GM12874 (cell line): ENCODE data around the gene CAPZB.

Source experiments
- CTCF ChIP-seq: IDR thresholded peaks from 2 replicates; pipeline ENCODE4 v1.5.1; 2011; ENCODE audit warnings: low read depth, mild to moderate bottlenecking, control low read depth, low read length, moderate library complexity; ENCODE audit not compliant: insufficient read depth

The CAPZB gene

GRCh38 chr1:19524791-19525190 lies 39.5 kb upstream of the CAPZB start:
- TF ChIP-seq CTCF = no peak

- no peak for TF ChIP-seq CTCF
These were observed 36.1 kb upstream of the CAPZB start for GRCh38 chr1:19521411-19521810.

- no peak for TF ChIP-seq CTCF
These were observed 31.7 kb upstream of the CAPZB start for GRCh38 chr1:19517017-19517416.

DNA sequence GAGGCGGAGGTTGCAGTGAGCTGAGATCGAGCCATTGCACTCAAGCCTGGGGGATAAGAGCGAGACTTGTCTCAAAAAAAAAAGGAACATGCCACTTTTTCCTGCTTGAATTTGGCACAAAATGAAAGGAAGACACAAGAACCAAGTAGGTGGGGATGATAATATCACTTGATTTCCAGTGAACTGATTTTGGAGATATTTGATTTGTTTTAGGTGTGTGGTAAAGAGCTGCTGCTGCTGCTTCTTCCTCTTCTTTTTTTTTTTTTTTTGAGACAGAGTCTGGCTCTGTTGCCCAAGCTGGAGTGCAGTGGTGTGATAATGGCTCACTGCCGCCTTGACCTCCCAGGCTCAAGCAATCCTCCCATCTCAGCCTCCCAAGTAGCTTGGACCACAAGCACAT lies 29.9 kb upstream of the CAPZB start:
- no peak for TF ChIP-seq CTCF

- TF ChIP-seq CTCF = no peak
These were observed 29.1 kb upstream of the CAPZB start for GRCh38 chr1:19514391-19514831.

- TF ChIP-seq CTCF = no peak
These were observed 27.2 kb upstream of the CAPZB start for GRCh38 chr1:19512545-19512944.

DNA sequence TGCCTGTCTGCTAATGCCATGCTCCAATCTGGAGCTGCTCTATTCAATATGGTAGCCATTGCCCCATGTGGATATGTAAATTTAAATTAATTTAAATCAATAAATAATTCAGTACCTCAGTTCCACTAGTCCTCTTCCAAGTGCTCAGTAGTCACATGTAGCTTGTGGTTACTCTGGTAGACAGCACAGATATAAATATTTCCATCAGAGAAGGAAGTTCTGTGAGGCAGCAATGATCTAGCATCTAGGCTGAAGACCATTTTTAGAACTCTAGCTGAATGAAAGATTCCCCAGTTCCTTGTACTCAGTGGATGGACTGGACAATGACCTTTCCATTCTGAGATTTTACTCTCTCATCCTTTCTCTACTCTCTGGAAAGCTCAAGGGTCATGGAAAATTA lies 25.8 kb upstream of the CAPZB start:
- TF ChIP-seq CTCF = no peak

DNA sequence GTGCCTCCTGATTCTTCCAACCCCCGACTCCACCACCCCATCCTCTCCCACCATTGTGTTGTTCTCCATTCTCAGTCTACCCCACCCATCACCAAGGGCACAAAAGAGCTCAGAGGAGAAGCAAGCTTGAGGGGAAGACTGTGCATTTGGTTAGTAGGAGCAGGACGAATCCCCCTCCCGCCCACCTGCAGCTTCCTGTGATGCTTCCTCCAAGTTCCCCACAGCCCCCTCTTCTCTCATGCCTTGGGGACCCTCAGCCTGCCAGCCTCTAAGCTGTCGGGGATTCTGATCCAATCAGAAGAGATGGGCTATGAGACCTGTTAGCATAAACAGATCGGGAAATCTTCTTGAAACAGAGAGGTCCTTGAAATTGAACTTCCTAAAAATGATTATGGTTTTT lies 22.2 kb upstream of the CAPZB start:
- TF ChIP-seq CTCF = no peak
